Mesenteric fat pad (tissue), 1 donor: ENCODE results near the gene DNAH7. TPM values are rescaled to one million over a fixed set of nuclear protein-coding genes. Genes with fewer than 3 reads are reported as not detected.
"Not testable (repeated sequence)": the region's sequence is repeated elsewhere in the genome, so short reads cannot be mapped to it uniquely, and the experiment has no call there.

Experiments
- DNase-seq: peaks from one replicate; pipeline ENCODE4 v3.0.0-alpha.2; 2020; ENCODE audit warnings: low spot score
- total RNA-seq: library from RNA; stranded (reverse); fragmentation: NEBNext Ultra II Directional; extraction: Animal tissue kit (Norgen Biotek cat#: 25700); gene quantifications from one replicate; pipeline ENCODE4 v1.2.1, GENCODE V29; 2021
- donor health status: DM: yes; HTN: yes; CAD: no.

DNAH7 gene
- total RNA-seq, 1 donor from 2014 or later: 0.45 TPM

GRCh38 chr2:195730912-195731311 is 337.7 kb downstream of the DNAH7 start:
- DNase-seq: no peak

DNA sequence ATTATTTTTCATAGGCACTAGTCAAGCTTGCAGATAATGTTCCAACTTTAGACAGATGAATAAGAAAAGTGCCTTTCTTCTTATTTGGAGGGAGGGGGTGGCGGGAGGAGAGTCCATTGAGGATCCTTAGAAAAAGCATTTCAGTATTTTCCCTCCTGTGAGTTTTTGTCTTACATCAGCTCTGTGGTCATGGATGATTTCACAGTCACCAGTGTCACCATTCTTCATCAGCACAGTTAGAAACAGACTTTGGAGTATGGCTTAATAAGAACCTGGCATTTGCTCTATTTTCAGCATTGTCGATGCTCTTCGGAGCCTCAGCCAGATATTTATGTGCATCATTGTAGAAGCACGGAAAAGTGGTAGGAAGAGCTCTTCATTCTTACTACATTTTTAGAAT is 341.5 kb downstream of the DNAH7 start:
- no peak for DNase-seq

DNA sequence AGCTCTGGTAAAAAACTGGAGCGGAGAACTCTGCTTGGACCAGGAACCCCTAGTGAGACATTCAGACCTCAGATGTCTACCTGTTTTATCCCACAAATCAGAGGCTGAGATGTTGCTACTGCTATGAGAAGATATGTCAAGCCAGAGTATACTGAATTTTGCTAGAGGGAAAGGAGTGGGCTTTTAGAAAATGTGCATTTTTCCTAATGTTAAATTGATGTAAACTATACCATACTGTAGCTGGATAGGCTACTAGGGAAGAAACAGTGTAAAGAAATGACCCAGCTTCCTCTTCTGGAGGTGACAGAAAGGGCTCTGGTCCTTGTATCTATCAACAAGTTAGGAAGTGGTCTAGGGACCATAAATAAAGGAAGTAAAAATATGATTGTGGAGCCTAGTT is 346.6 kb downstream of the DNAH7 start:
- DNase-seq: no peak

- no peak for DNase-seq
Observed at GRCh38 chr2:195721042-195721441, 347.6 kb downstream of the DNAH7 start.

- DNase-seq: no peak
Observed at GRCh38 chr2:195716466-195716865, 352.2 kb downstream of the DNAH7 start.

- DNase-seq: no peak
Observed at GRCh38 chr2:195711478-195711877, 357.2 kb downstream of the DNAH7 start.

- no peak for DNase-seq
Observed at GRCh38 chr2:195709901-195710806, 358.5 kb downstream of the DNAH7 start.

GRCh38 chr2:195706161-195706900 is 362.3 kb downstream of the DNAH7 start:
- no peak for DNase-seq

DNA sequence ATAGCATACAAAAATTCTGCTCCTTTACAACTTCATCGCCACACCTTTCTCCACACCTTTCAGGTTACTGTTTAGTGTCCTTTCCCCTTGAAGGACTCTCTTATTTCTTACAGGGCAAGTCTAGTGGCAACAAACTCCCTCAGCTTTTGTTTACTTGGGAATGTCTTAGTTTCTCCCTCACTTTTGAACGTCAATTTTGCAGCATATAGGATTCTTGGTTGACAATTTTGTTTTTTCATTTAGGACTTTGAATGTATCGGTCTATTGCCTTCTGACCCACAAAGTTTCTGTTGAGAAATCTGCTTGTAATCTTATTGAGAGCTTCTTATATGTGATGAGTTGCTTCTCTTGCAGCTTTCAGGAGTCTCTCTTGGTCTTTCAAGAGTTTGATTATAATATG is 368.2 kb downstream of the DNAH7 start:
- no peak for DNase-seq

- DNase-seq: no peak
Observed at GRCh38 chr2:195697681-195698220, 370.9 kb downstream of the DNAH7 start.

DNA sequence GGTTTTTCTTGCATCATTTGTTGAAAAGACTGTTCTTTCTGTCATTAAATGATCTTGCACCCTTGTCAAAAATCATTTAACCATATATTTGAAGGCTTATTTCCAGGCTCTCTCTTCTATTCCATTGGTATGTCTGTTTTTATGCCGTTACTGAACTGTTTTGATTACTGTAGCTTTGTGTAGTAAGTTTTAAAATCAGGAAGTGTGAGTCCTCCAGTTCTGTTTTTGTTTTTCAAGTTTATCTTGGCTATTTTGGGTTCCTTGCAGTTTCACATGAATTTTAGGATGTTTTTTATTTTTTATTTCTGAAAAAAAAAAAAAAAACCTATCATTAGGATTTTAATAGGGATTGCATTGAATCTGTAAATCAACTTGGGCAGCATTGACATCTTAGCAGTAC is 372.6 kb downstream of the DNAH7 start:
- no peak for DNase-seq

DNA sequence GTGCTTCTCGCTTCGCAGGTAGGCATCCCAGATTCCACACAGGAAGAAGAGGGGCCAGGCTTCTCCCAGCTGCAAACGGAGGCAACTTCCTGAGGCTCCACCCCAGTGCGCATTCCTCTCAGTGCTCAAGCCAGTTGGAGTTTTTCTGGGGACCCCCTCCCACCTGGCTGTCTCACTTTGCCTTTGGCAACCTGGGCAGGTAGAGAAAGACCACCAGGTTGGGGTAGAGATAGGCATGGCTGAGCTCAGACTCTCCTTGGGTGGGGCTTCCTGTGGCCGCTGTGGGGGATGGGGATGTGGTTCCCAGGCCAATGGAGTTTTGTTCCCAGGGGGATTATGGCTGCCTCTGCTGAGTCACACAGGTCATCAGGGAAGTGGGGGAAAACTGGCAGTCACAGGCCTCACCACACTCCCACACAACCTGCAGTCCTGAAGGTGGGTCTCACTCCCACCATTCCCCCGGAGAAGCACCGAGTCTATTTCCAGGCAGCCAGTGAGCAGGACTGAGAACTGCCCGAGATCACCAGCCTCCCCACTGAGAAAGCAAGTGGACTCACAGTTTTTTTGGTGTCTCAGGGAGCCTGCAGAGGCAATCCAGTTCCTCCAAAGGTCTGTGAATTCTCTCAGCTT is 373.5 kb downstream of the DNAH7 start:
- no peak for DNase-seq

GRCh38 chr2:195694553-195694952 is 374.1 kb downstream of the DNAH7 start:
- DNase-seq: no peak

GRCh38 chr2:195692531-195692930 is 376.1 kb downstream of the DNAH7 start:
- DNase-seq: not testable (repeated sequence)

Other genes starting within 250 kb of the DNAH7 start
- gene STK17B, start 102.7 kb upstream of the DNAH7 start, total RNA-seq: 67.7 TPM